Measurements from ENCODE around the gene CEACAM21.

- TF ChIP-seq, protein P1, sequence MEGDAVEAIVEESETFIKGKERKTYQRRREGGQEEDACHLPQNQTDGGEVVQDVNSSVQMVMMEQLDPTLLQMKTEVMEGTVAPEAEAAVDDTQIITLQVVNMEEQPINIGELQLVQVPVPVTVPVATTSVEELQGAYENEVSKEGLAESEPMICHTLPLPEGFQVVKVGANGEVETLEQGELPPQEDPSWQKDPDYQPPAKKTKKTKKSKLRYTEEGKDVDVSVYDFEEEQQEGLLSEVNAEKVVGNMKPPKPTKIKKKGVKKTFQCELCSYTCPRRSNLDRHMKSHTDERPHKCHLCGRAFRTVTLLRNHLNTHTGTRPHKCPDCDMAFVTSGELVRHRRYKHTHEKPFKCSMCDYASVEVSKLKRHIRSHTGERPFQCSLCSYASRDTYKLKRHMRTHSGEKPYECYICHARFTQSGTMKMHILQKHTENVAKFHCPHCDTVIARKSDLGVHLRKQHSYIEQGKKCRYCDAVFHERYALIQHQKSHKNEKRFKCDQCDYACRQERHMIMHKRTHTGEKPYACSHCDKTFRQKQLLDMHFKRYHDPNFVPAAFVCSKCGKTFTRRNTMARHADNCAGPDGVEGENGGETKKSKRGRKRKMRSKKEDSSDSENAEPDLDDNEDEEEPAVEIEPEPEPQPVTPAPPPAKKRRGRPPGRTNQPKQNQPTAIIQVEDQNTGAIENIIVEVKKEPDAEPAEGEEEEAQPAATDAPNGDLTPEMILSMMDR (IDR thresholded peaks at IDR 0.05), result no peak
- TF ChIP-seq POLR2A (IDR thresholded peaks at IDR 0.05), result no peak
Measured at GRCh38 chr19:41570179-41570578, 5.8 kb upstream of the CEACAM21 start.
